Epithelial cell of esophagus (primary cell): ENCODE measurements around the gene RUNX1.
A peak's percentile ranks its signal among the peaks of the same experiment; 100 is the strongest.

Experiments
- DNase-seq: peaks from one replicate; pipeline ENCODE4 v3.0.0; 2010; ENCODE audit warnings: low read depth
- H3K4me3 ChIP-seq: 2 replicates; pipeline ENCODE4 v1.5.1; 2011; ENCODE audit warnings: mild to moderate bottlenecking, low read length, control low read depth
- CTCF ChIP-seq: IDR thresholded peaks from 2 replicates; pipeline ENCODE4 v1.5.1; 2011; ENCODE audit warnings: low read depth, mild to moderate bottlenecking, low read length, control low read depth, inconsistent platforms; ENCODE audit not compliant: insufficient read depth; ENCODE audit errors: missing control alignments

Gene RUNX1

GRCh38 chr21:34800797-34801518, 248.1 kb downstream of the RUNX1 start:
- TF ChIP-seq CTCF = no peak
- DNase-seq = peak; percentile 94
- no peak overlapping the region for H3K4me3 ChIP-seq

GRCh38 chr21:34799092-34799491, 250.0 kb downstream of the RUNX1 start:
- DNase-seq = no peak
- no peak for TF ChIP-seq CTCF
- no peak overlapping the region for H3K4me3 ChIP-seq

- H3K4me3 ChIP-seq = no peak overlapping the region
- no peak for TF ChIP-seq CTCF
- DNase-seq = peak; percentile 45
Observed at GRCh38 chr21:34797921-34798535, 251.1 kb downstream of the RUNX1 start.

GRCh38 chr21:34797201-34797525, 251.9 kb downstream of the RUNX1 start:
- H3K4me3 ChIP-seq = no peak overlapping the region
- no peak for DNase-seq
- no peak for TF ChIP-seq CTCF

- TF ChIP-seq CTCF = no peak
- H3K4me3 ChIP-seq = no peak overlapping the region
- DNase-seq = peak; percentile 69
Observed at GRCh38 chr21:34796518-34797200, 252.4 kb downstream of the RUNX1 start.

- no peak for TF ChIP-seq CTCF
- DNase-seq = peak; percentile 88
- no peak overlapping the region for H3K4me3 ChIP-seq
Observed at GRCh38 chr21:34795548-34796180, 253.4 kb downstream of the RUNX1 start.

- peak; percentile 41 for TF ChIP-seq CTCF
- peak; percentile 48 for DNase-seq
- no peak overlapping the region for H3K4me3 ChIP-seq
Observed at GRCh38 chr21:34795175-34795547, 253.9 kb downstream of the RUNX1 start.
